ENCODE measurements around the gene CBLN3. TPM values are rescaled to one million over a fixed set of nuclear protein-coding genes. Genes with fewer than 3 reads are reported as not detected.

Gene CBLN3
- total and polyA plus RNA-seq, 9 of the 15 experiments (the other 6 are each of a cell fraction or from before 2014, with no cell fraction given): 0.05 to 0.59 (median 0.26) TPM; not detected in 1

DNA sequence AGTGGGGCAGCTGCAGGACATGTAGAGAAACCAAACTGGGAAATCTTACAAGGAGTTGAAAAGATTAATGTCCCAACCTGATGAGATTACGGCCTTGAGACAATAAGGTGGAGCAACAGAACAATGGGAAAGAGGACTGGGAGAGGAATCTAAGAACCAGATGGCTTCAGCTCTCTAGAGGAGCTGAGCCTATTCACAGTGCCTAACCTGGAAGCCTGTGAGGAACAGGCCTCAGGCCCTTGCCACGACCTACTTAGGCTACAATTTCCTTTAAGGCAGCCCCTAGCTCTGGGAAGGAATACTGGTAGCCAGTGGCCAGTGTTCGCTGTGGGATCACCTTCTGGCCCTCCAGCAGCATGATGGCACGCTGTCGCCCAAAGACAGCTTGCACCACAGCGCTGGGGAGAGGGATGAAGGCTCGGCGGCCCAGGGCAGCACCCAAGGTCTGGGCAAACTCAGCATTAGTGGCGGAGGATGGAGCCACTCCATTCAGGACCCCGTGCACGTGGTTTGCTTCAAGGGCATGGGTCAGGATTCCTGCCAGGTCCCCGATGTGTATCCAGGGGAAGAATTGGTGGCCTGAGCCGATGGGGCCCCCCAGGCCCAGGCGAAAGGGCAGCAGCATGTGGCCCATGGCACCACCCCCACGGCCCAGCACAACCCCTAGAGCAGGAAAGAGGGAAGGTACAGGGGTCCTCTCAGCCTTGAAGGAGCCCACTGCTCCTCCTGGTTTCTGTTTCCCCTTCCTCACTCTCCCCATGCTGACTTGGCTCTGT, 10.6 kb upstream of the CBLN3 start:
- POLR2A ChIA-PET: interaction anchor here (1.0 to 3.6 kb wide), 2 partner anchors 9 to 15 kb away, joined by 3 to 43 read pairs; partner anchors contain the start of genes CBLN3 and KHNYN
- Histone ChIP-seq H2AFZ (ENCODE audit: low read depth, low read length) (no peak overlapping the region), H3K79me2 (ENCODE audit: control insufficient read depth, insufficient read depth, low read length) (peaks cover 23% of the 10 kb centered on the region), H3K27me3 (ENCODE audit: control insufficient read depth in 2 of 2, insufficient read depth in 2 of 2, low read length in 2 of 2) (no peaks in the 10 kb centered on the region), H3K9me3 (replicated peaks; ENCODE audit: control insufficient read depth, insufficient read depth, low read depth, low read length) (no peaks in the 10 kb centered on the region), H3K4me2 (ENCODE audit: insufficient read depth, low read length) (no peak overlapping the region), H3K4me1 (replicated peaks in 1 of 2; ENCODE audit: control insufficient read depth in 2 of 2, insufficient read depth in 2 of 2, low read length in 2 of 2) (peaks cover 0 to 10% of the 10 kb centered on the region in 2 experiments; a peak in 2 of 5 replicates), H4K20me1 (replicated peaks; ENCODE audit: control insufficient read depth, insufficient read depth, low read length) (no peaks in the 10 kb centered on the region), H3K36me3 (ENCODE audit: control insufficient read depth, insufficient read depth, low read length) (peaks cover 53% of the 10 kb centered on the region), H3K27ac (ENCODE audit: extremely low read depth, low read depth, low read length) (no peak overlapping the region), H3K4me3 (no peak overlapping the region), H3K9me1 (ENCODE audit: control insufficient read depth, insufficient read depth, low read length) (no peaks in the 10 kb centered on the region), H3K9ac (ENCODE audit: insufficient read depth in 1 of 2, low read depth in 2 of 2, low read length in 2 of 2) (peak overlapping the region in 1 of 2 experiments; percentile 58; a peak in 2 of 4 replicates)
- intact Hi-C loops (cut with micrococcal nuclease): no loop called here
- no peak for ATAC-seq
- BruUV-seq (replicated peaks): no TSS peak
- CTCF ChIA-PET (ENCODE audit: low intra/inter-chr PET ratio): interaction anchor here (0.5 kb wide), 1 partner anchor 107 kb away, joined by 3 read pairs; no protein-coding TSS in a partner anchor
- TF ChIP-seq POLR2G (IDR thresholded peaks at IDR 0.05; ENCODE audit: low read depth, low read length): peak; percentile 62; the same call in 1 of the 2 replicates
- no peak for TF ChIP-seq XRCC5 (IDR thresholded peaks at IDR 0.05; ENCODE audit: low read depth, low read length)
- TF ChIP-seq, protein P1, sequence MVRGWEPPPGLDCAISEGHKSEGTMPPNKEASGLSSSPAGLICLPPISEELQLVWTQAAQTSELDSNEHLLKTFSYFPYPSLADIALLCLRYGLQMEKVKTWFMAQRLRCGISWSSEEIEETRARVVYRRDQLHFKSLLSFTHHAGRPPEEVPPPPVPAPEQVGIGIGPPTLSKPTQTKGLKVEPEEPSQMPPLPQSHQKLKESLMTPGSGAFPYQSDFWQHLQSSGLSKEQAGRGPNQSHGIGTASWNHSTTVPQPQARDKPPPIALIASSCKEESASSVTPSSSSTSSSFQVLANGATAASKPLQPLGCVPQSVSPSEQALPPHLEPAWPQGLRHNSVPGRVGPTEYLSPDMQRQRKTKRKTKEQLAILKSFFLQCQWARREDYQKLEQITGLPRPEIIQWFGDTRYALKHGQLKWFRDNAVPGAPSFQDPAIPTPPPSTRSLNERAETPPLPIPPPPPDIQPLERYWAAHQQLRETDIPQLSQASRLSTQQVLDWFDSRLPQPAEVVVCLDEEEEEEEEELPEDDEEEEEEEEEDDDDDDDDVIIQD (CRISPR knock-in tag; IDR thresholded peaks at IDR 0.05): no peak
- FAIRE-seq: no peak
- no peak for DNase-seq (ENCODE audit: extremely low read depth in 1 of 4, low spot score in 3 of 4)
- WGBS (ENCODE audit: insufficient coverage, low coverage, missing lambda C conversion rate): 74% methylated on average over 7 of the region's 15 CpGs
- in situ Hi-C loops (cut with MboI): loop anchor here (10.0 kb wide), 2 partner anchors 195 to 385 kb away; partner anchors contain the start of genes CARMIL3 and TINF2
